Measurements from ENCODE around the gene RESP18.
"Not testable (repeated sequence)": the region's sequence is repeated elsewhere in the genome, so short reads cannot be mapped to it uniquely, and the experiment has no call there.

GRCh38 chr2:219287116-219287440 is 45.5 kb downstream of the RESP18 start:
- TF ChIP-seq CTCF, POLR2AphosphoS5 (IDR thresholded peaks at IDR 0.05): not testable (repeated sequence)

All from esophagus muscularis mucosa (tissue), 3 donors.